Peyer's patch (tissue), 4 donors: ENCODE data around the gene MPV17L.
"Not testable (repeated sequence)": the region's sequence is repeated elsewhere in the genome, so short reads cannot be mapped to it uniquely, and the experiment has no call there.

Experiments
- POLR2A ChIP-seq, 2 donors: fragments of 450-650 bp; IDR thresholded peaks; one replicate each; pipeline ENCODE4 v1.5.1; 2017; ENCODE audit warnings: antibody characterized with exemption in 2 of 2, mild to moderate bottlenecking in 2 of 2, moderate library complexity in 2 of 2
- TF ChIP-seq, protein P1 (sequence below), 6 experiments: fragments of 450-650 bp in 4 of 6; fragments of 200-600 bp in 2 of 6; sonication (generic) in 1 of 6; IDR thresholded peaks; one replicate each; pipeline ENCODE4 v1.5.1; 2017 to 2019; ENCODE audit warnings: antibody characterized with exemption in 6 of 6, mild to moderate bottlenecking in 3 of 6, moderate library complexity in 1 of 6

DNA sequence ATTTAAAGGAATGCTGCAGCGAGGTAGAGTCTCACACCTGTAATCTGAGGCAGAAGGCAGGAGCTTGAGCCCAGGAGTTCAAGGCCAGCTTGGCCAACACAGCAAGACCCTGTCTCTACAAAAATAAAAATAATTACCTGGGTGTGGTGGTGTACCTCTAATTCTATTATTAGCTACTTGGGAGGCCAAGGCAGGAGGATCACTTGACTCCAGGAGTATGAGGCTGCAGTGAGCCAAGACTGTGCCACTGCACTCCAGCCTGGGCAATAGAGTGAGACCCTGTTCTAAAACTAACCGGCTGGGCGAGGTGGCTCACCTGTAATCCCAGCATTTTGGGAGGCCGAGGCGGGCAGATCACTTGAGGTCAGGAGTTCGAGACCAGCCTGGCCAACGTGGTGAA lies 57.7 kb downstream of the MPV17L start:
- not testable (repeated sequence) for TF ChIP-seq POLR2A (IDR thresholded peaks at IDR 0.05)
- TF ChIP-seq, protein P1, sequence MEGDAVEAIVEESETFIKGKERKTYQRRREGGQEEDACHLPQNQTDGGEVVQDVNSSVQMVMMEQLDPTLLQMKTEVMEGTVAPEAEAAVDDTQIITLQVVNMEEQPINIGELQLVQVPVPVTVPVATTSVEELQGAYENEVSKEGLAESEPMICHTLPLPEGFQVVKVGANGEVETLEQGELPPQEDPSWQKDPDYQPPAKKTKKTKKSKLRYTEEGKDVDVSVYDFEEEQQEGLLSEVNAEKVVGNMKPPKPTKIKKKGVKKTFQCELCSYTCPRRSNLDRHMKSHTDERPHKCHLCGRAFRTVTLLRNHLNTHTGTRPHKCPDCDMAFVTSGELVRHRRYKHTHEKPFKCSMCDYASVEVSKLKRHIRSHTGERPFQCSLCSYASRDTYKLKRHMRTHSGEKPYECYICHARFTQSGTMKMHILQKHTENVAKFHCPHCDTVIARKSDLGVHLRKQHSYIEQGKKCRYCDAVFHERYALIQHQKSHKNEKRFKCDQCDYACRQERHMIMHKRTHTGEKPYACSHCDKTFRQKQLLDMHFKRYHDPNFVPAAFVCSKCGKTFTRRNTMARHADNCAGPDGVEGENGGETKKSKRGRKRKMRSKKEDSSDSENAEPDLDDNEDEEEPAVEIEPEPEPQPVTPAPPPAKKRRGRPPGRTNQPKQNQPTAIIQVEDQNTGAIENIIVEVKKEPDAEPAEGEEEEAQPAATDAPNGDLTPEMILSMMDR (IDR thresholded peaks at IDR 0.05): not testable (repeated sequence)
